ENCODE results near the gene GLRX3. TPM values are rescaled to one million over a fixed set of nuclear protein-coding genes. Genes with fewer than 3 reads are reported as not detected.

GLRX3 gene
- total RNA-seq, 1 experiment from 2014 or later = 188 TPM

DNA sequence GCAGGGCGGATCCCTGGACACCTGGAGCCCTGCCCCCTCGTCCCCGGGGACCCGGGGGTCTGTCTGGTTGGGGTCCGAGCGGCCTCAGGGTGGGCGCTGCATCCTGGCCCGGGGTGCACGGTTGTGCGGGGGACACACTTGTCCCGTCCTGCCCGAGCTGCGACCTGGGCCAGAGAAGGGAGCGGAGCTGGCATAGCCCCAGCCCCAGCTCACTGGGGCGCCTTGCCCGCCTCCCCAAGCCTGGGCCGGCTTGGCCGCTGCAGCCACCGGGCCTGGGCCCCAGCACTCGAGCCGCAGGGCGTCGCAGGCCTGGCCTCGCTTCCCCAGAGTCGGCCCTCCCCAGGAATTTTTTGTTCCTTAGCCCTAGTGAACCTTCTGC, 54.5 kb downstream of the GLRX3 start:
- BruUV-seq (replicated peaks) = no TSS peak
- in situ Hi-C loops (cut with HindIII; ENCODE audit: low pct_unique_long_range_greater_than_20kb, low sequenced_read_pairs) (no loop called here), intact Hi-C loops (cut with micrococcal nuclease; ENCODE audit: unreplicated experiment) (loop anchor here (10.0 kb wide), 1 partner anchor 1684 kb away; no protein-coding TSS in a partner anchor)
- Histone ChIP-seq H3K27ac (ENCODE audit: low read length) (no peak overlapping the region), H3K36me3 (ENCODE audit: control insufficient read depth, insufficient read depth, low read length) (no peaks in the 10 kb centered on the region), H3K9me3 (ENCODE audit: control insufficient read depth, insufficient read depth, low read depth, low read length) (no peaks in the 10 kb centered on the region), H3K4me1 (ENCODE audit: control insufficient read depth, insufficient read depth, low read length) (no peaks in the 10 kb centered on the region; the same call in 1 of the 2 replicates), H3K27me3 (ENCODE audit: control insufficient read depth, insufficient read depth, low read length) (no peaks in the 10 kb centered on the region), H3K4me3 (ENCODE audit: low read depth in 2 of 2, low read length in 2 of 2) (peak overlapping the region; percentile 37 to 41)
- TF ChIP-seq, protein P1, sequence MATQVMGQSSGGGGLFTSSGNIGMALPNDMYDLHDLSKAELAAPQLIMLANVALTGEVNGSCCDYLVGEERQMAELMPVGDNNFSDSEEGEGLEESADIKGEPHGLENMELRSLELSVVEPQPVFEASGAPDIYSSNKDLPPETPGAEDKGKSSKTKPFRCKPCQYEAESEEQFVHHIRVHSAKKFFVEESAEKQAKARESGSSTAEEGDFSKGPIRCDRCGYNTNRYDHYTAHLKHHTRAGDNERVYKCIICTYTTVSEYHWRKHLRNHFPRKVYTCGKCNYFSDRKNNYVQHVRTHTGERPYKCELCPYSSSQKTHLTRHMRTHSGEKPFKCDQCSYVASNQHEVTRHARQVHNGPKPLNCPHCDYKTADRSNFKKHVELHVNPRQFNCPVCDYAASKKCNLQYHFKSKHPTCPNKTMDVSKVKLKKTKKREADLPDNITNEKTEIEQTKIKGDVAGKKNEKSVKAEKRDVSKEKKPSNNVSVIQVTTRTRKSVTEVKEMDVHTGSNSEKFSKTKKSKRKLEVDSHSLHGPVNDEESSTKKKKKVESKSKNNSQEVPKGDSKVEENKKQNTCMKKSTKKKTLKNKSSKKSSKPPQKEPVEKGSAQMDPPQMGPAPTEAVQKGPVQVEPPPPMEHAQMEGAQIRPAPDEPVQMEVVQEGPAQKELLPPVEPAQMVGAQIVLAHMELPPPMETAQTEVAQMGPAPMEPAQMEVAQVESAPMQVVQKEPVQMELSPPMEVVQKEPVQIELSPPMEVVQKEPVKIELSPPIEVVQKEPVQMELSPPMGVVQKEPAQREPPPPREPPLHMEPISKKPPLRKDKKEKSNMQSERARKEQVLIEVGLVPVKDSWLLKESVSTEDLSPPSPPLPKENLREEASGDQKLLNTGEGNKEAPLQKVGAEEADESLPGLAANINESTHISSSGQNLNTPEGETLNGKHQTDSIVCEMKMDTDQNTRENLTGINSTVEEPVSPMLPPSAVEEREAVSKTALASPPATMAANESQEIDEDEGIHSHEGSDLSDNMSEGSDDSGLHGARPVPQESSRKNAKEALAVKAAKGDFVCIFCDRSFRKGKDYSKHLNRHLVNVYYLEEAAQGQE (IDR thresholded peaks at IDR 0.05; ENCODE audit: insufficient read depth in 1 of 2, low read depth in 2 of 2, low read length in 1 of 2) = no peak
- TF ChIP-seq SIN3A (IDR thresholded peaks at IDR 0.05; ENCODE audit: borderline replicate concordance, insufficient read depth, low read depth, low read length) (no peak), POLR2AphosphoS5 (IDR thresholded peaks at IDR 0.05; ENCODE audit: low read depth, low read length) (no peak), TCF7L2 (IDR thresholded peaks at IDR 0.05; ENCODE audit: low read depth, low read length) (no peak)
- CTCF ChIA-PET = no interaction called here
- DNase-seq (ENCODE audit: low read depth, low spot score) = no peak
- POLR2A ChIA-PET = no interaction called here
- ATAC-seq = no peak

DNA sequence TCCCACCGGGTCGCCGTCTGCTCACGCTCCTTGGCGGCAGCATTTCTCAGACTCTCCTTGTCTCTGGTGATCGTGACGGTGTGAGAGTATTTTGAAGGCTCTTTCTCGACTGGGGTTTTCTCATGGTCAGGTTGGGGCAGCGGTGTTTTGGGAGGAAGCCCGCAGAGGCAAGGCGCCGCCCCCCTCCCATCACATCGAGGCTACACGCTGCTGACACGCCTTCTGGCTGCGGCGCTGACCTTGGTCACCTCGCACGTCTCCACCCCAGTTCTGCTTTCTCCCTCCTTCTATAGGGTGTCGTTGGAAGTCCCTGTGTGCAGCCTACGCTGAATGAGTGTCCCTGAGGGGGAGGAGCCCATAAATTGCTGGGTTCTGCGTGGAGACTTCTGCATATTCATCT, 55.2 kb downstream of the GLRX3 start:
- TF ChIP-seq, protein P1 (IDR thresholded peaks at IDR 0.05; ENCODE audit: insufficient read depth in 1 of 2, low read depth in 2 of 2, low read length in 1 of 2) = no peak
- TF ChIP-seq SIN3A (IDR thresholded peaks at IDR 0.05; ENCODE audit: borderline replicate concordance, insufficient read depth, low read depth, low read length) (no peak), TCF7L2 (IDR thresholded peaks at IDR 0.05; ENCODE audit: low read depth, low read length) (no peak), POLR2AphosphoS5 (IDR thresholded peaks at IDR 0.05; ENCODE audit: low read depth, low read length) (no peak)
- TF ChIP-seq, protein P2, sequence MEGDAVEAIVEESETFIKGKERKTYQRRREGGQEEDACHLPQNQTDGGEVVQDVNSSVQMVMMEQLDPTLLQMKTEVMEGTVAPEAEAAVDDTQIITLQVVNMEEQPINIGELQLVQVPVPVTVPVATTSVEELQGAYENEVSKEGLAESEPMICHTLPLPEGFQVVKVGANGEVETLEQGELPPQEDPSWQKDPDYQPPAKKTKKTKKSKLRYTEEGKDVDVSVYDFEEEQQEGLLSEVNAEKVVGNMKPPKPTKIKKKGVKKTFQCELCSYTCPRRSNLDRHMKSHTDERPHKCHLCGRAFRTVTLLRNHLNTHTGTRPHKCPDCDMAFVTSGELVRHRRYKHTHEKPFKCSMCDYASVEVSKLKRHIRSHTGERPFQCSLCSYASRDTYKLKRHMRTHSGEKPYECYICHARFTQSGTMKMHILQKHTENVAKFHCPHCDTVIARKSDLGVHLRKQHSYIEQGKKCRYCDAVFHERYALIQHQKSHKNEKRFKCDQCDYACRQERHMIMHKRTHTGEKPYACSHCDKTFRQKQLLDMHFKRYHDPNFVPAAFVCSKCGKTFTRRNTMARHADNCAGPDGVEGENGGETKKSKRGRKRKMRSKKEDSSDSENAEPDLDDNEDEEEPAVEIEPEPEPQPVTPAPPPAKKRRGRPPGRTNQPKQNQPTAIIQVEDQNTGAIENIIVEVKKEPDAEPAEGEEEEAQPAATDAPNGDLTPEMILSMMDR (IDR thresholded peaks at IDR 0.05) = no peak
- Histone ChIP-seq H3K4me3 (ENCODE audit: low read depth in 2 of 2, low read length in 2 of 2) (no peak overlapping the region), H3K9me3 (ENCODE audit: control insufficient read depth, insufficient read depth, low read depth, low read length) (no peaks in the 10 kb centered on the region), H3K4me1 (ENCODE audit: control insufficient read depth, insufficient read depth, low read length) (no peaks in the 10 kb centered on the region; the same call in 1 of the 2 replicates), H3K36me3 (ENCODE audit: control insufficient read depth, insufficient read depth, low read length) (no peaks in the 10 kb centered on the region), H3K27me3 (ENCODE audit: control insufficient read depth, insufficient read depth, low read length) (no peaks in the 10 kb centered on the region), H3K27ac (ENCODE audit: low read length) (no peak overlapping the region)
- intact Hi-C loops (cut with micrococcal nuclease; ENCODE audit: unreplicated experiment) (loop anchor here (10.0 kb wide), 1 partner anchor 1683 kb away; no protein-coding TSS in a partner anchor), in situ Hi-C loops (cut with HindIII; ENCODE audit: low pct_unique_long_range_greater_than_20kb, low sequenced_read_pairs) (no loop called here)
- POLR2A ChIA-PET = no interaction called here
- CTCF ChIA-PET = no interaction called here
- DNase-seq (ENCODE audit: low read depth, low spot score) (no peak), ATAC-seq (no peak)
- no TSS peak for BruUV-seq (replicated peaks)

Measured in Panc1 (cell line).